NK-92 (cell line): ENCODE measurements around the gene CD163L1.
"Not testable (repeated sequence)": the region's sequence is repeated elsewhere in the genome, so short reads cannot be mapped to it uniquely, and the experiment has no call there.

Source experiments
- DNase-seq: peaks from one replicate; lab custom pipeline; 2025; ENCODE audit not compliant: unreplicated experiment; lab: John Stamatoyannopoulos, UW

Gene CD163L1

GRCh38 chr12:7444076-7444475, at the start of gene CD163L1:
Gene CD163L1 (minus strand): TSS chr12:7444153. CDS start chr12:7444127, 26 bp downstream.
- no peak for DNase-seq

DNA sequence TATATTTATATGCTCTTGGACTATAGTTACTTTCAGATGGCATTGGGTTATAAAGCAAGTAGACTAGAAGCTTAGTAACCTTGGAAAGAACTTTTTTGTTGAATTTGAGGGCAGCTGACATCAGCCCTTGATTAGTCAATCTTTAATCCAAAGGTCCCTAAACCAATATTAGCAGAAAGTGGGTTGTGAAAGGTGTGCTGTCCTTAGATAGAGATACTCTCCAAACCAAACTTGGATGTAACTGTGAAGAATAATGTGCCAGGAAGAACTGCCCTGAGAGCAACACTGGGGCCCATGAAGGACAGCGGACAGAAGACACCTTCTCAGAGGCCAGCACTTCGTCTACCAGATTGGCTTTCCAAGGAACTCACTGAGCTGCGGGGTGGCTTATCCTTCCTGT, 49.1 kb upstream of the CD163L1 start:
- no peak for DNase-seq

- DNase-seq = no peak
Observed at GRCh38 chr12:7486512-7486911, 42.6 kb upstream of the CD163L1 start.

DNA sequence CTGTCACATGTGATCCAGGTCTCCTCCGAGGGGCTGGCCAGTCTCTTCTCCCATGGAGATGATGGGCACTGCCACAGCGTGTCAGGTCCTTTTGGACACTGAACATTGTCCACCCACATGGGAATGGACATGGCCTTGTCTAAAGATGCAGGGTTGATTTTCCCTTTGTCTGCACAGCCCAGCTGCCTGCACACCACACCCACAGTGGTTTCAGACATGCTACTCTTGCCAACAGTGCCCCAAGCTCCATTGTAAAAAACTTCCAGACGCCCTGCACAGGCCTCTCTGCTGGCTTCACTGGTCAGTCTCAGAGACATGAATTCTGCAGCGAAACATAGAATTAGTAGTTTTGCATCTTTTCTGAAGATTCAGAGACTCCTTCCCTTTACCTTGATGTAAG, 41.1 kb upstream of the CD163L1 start:
- no peak for DNase-seq

DNA sequence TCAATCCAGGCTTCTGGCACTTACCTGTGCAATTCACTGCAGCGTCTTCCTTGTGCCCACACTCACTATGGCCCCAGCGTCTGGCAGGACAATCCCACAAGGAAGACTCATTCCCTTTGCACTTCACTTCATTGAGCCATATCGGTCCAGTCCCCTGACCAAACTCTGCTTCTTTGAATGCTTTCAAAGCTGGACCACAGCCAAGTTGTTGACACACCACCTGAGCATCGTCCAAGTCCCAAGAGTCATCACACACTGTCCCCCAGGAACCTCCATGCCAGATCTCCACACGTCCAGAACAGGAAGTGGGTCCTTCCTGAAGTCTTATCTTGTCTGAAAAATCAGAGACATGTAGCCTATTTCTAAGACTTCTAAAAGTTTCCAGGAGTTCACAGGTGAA, 39.4 kb upstream of the CD163L1 start:
- DNase-seq = no peak

DNA sequence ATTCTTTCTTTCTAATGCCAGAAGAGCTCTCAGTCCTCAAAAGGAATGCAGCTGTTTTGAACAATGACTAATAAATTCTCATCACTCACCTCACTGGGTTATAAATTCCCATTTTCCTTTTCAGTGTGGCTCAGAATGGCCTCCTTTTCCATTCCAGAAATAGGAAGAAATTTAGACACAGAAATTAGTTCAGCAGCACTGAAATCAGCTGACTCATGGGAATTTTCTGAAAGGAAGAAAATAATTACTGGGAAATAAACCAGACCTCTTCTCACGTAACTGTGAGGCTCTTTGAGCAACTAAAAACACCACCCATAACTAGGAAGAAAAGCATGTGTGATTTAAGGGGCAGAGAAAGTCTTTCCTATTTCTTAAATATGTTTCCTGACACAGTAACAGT, 35.8 kb upstream of the CD163L1 start:
- no peak for DNase-seq

DNA sequence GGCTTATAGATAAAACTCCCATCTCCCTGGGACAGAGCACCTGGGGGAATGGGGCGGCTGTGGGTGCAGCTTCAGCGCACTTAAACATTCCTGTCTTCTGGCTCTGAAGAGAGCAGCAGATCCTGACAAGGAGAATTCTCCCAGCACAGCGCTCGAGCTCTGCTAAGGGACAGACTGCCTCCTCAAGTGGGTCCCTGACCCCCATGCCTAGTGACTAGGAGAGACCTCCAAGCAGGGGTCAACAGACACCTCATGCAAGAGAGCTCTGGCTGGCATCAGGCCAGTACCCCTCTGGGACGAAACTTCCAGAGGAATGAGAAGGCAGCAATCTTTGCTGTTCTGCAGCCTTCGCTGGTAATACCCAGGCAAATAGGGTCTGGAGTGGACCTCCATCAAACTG, 28.1 kb upstream of the CD163L1 start:
- DNase-seq = no peak

GRCh38 chr12:7460375-7461259, 16.7 kb upstream of the CD163L1 start:
- DNase-seq = no peak

DNA sequence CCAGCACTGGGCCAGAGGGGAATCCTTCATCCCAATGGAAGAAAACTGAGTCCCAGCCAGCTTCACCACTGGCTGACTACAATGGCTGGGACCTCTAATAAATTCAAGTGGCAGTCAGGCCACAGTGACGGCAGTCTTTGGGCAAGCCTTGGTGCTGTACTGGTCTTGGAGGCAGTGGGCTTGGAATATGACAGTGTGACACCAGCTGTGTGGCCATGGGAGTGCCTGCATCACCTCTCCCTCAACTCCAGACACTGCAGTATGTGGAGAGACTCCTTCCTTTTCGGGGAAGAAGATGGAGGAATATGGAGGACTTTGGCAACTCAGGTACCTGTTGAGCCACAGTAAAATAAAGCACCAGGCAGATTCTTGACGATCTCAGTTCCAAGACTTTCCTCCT, 16.0 kb upstream of the CD163L1 start:
- no peak for DNase-seq

DNA sequence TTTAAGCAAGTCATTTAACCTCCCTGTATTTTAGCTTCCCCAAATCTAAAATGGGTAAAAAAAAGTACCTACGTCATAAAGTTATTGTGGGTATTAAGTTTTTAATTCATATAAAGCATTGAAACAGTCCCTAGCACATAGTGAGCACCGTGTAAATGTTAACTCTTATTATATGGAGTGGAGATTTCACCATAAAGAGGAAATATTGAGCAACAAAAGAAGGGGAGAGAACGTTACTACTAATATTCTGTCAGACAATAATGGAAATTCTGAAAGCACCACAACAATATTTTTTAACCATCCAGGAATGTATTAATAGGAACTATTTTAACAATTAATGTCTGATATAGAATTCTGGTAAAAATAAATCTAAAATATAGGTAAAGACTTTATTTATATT, 7.8 kb upstream of the CD163L1 start:
- no peak for DNase-seq

- no peak for DNase-seq
Observed at GRCh38 chr12:7450667-7451066, 6.7 kb upstream of the CD163L1 start.

DNA sequence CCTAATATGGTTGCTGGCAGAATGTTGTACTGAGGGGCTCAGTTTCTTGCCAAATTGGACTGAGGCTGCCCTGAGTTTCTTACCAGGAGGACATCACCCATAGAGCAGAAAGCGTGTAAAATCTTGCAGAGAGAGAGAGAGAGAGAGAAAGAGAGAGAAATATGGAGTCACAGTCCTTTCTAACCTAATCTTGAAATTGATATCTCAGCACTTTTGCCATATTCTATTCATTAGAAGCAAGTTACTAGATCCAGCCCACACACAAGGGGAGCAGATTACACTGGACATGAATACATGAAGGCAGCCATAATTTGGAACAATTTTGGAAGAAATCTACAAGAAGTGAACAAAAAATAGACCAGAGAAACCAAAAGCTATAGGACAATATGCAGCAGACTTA, 4.1 kb upstream of the CD163L1 start:
- DNase-seq = no peak

DNA sequence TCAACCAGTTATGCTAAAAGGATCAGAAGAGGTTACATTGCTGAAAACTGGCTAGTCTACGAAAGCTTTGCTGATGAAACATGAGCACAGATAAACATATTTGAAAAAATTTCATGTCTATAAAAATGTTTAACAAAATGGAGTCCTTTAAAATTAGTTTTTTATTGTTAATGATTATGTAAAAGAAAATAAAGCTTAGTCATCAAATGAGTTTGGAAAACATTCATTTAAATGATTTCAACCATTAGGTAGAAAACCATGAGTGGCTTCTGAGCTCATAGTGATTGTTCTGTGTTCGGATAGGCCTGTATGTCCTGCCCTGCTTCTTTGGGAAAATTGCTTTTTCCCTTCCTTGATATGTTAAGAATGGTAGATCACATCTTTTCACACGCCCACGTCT, 584 bp upstream of the CD163L1 start:
- no peak for DNase-seq

DNA sequence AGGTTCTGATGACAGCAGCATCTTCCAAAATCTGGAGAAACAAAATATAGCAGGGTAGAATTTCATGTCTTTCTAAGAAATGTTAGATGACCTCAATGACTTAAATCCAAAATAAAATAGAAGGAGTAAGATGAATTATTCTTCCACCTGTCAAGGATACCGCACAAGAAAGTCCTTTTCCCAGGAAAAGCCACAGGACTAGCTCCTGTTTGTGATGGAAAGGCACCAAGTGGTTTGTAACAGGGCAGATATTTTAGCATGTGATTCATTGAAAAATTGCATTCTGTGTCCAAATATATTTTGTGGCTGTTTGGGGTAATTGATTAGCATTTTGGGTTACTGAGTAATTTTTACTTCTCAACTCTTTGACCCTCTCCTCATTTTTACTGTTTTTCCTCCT, 2.7 kb downstream of the CD163L1 start:
- DNase-seq = no peak

GRCh38 chr12:7439579-7440505, 4.1 kb downstream of the CD163L1 start:
- DNase-seq = no peak

GRCh38 chr12:7438291-7438995, 5.5 kb downstream of the CD163L1 start:
- DNase-seq = not testable (repeated sequence)

GRCh38 chr12:7437494-7437893, 6.5 kb downstream of the CD163L1 start:
- not testable (repeated sequence) for DNase-seq

DNA sequence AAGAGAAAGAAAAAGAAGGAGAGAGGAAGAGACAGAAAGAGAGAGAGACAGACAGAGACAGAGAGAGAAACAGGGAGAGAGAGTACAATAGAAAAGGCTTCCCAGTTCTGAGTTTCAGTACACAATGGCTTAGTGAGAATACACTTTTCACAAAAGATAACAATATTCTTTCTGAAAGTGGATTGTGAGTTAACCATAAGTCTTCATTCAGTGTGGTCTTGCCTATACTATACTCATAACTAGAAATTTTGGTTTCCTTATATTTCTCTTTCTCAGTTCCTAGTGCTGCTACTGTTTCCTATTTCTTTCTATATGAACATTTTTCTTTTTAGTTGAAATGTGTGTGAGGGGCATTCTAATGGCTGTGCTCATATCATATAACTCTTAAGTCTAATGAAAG, 9.3 kb downstream of the CD163L1 start:
- no peak for DNase-seq

- no peak for DNase-seq
Observed at GRCh38 chr12:7433276-7433822, 10.6 kb downstream of the CD163L1 start.

DNA sequence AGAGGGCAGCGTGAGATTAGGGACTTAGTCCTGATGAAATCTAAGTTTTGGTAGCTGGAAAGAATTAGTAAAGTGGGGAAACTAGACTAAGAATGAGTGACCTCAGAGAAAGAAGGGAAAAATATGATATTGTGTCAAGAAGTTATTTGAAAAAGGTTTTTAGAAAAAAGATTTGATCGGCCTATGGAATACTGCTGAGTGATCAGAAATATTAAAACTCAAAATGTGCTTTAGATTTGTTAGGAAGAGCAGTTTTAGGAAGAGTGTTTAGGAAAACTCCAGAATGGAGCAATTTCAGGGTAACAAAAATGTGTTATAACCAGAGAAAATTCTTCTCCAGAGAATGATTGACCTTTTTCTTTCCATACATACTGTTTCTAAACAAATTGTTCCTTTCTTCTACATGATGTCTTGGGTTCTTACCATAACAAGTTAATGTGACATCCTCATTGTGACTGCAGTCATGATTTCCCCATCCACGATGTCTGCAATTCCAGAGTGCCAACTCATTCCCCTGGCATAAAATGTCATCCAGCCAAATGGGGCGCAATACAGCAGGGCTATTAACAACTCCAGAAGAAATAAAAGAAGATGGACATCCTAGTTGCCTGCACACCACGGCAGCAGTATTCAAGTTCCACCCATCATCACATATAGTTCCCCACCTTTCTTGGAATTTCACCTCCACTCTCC, 11.8 kb downstream of the CD163L1 start:
- DNase-seq = no peak
